Kidney (tissue), 14 donors: ENCODE results near the gene CFAP58. TPM values are rescaled to one million over a fixed set of nuclear protein-coding genes. Genes with fewer than 3 reads are reported as not detected.

Experiments used
- DNase-seq, 5 donors: peaks; one replicate each; pipeline ENCODE4 v3.0.0-alpha.2; 2013 to 2020
- FAIRE-seq: peaks from 2 replicates; lab custom pipeline; 2012; peaks lifted over from hg19 to GRCh38; lab: Jason Lieb, UNC
- H3K27ac ChIP-seq, 2 donors: one replicate each; pipeline ENCODE4 v1.7.0; 2013; ENCODE audit warnings: low read depth in 2 of 2, low read length in 2 of 2, inconsistent platforms in 1 of 2
- H3K27me3 ChIP-seq: one replicate; pipeline ENCODE4 v1.7.1; 2013; ENCODE audit warnings: low read length, inconsistent platforms; ENCODE audit not compliant: control insufficient read depth, insufficient read depth
- H3K36me3 ChIP-seq, 3 donors: one replicate each; pipeline versions ENCODE4 v1.7.0 to v1.7.1; 2013; ENCODE audit warnings: low read length in 3 of 3, control low read depth in 1 of 3, inconsistent platforms in 1 of 3; ENCODE audit not compliant: insufficient read depth in 3 of 3, control insufficient read depth in 2 of 3
- H3K4me1 ChIP-seq, 3 donors: one replicate each; pipeline versions ENCODE4 v1.7.0 to v1.7.1; 2013; ENCODE audit warnings: low read length in 3 of 3, inconsistent platforms in 1 of 3, low read depth in 1 of 3; ENCODE audit not compliant: control insufficient read depth in 2 of 3, insufficient read depth in 2 of 3
- H3K4me3 ChIP-seq, 3 donors: one replicate each; pipeline versions ENCODE4 v1.7.0 to v1.8.1; 2013; ENCODE audit warnings: low read length in 3 of 3, control low read depth in 1 of 3, inconsistent platforms in 1 of 3
- H3K9ac ChIP-seq, 3 donors: one replicate each; pipeline versions ENCODE4 v1.7.0 to v1.7.1; 2013; ENCODE audit warnings: low read length in 3 of 3, control low read depth in 1 of 3, inconsistent platforms in 1 of 3
- H3K9me3 ChIP-seq, 3 donors: one replicate each; pipeline versions ENCODE4 v1.7.0 to v1.7.1; 2013; ENCODE audit warnings: low read length in 3 of 3, control low read depth in 1 of 3, inconsistent platforms in 1 of 3; ENCODE audit not compliant: control insufficient read depth in 2 of 3, insufficient read depth in 1 of 3
- CTCF ChIP-seq: IDR thresholded peaks from 3 replicates; pipeline ENCODE4 v1.5.1; 2012; ENCODE audit warnings: mild to moderate bottlenecking, moderate library complexity, borderline replicate concordance; ENCODE audit not compliant: insufficient read depth; ENCODE audit errors: extremely low read depth
- intact Hi-C: fragments of 100-400 bp; cut with DNase I; formaldehyde crosslinking; loops from one replicate; pipeline ENCODE4 v1.11.1; 2022
- polyA plus RNA-seq: library from polyadenylated mRNA; stranded (reverse); fragments of 350-450 nt; fragmentation: Illumina TruSeq; extraction: RNeasy Lipid Tissue Mini Kit (QIAGEN cat#74804); gene quantifications from one replicate; pipeline ENCODE4 v1.2.3, GENCODE V29; 2014; ENCODE audit warnings: low read depth, low replicate concordance; ENCODE audit not compliant: insufficient read depth
- total RNA-seq: library from RNA; stranded (reverse); fragmentation: NEBNext Ultra II Directional; extraction: Animal tissue kit (Norgen Biotek cat#: 25700); gene quantifications from one replicate; pipeline ENCODE4 v1.2.1, GENCODE V29; 2021
- donor health status: control.
- donor health status: control.
- donor health status: control.
- donor health status: control.
- donor health status: control.
- donor health status: DM: yes; HTN: yes; CAD: no.
- donor health status: Normal renal cell carcinoma (clear cell type).

CFAP58 gene
- total and polyA plus RNA-seq, 2 donors from 2014 or later: 0.19 to 0.35 TPM

GRCh38 chr10:104479906-104480593 is 126.4 kb downstream of the CFAP58 start:
- Histone ChIP-seq H3K4me3 (no peak overlapping the region), H3K9me3 (no peaks in the 10 kb centered on the region), H3K27ac (no peak overlapping the region), H3K9ac (no peak overlapping the region), H3K4me1 (peaks cover 0 to 4% (median 0%) of the 10 kb centered on the region in 3 donors), H3K36me3 (no peaks in the 10 kb centered on the region), H3K27me3 (no peaks in the 10 kb centered on the region)
- DNase-seq (peak in 3 of 5 donors; percentile 34 to 80 (median 59)), FAIRE-seq (no peak)
- intact Hi-C loops: no loop called here
- TF ChIP-seq CTCF: no peak

GRCh38 chr10:104480797-104481196 is 127.2 kb downstream of the CFAP58 start:
- FAIRE-seq (no peak), DNase-seq (no peak)
- intact Hi-C loops: no loop called here
- Histone ChIP-seq H3K27me3 (no peaks in the 10 kb centered on the region), H3K27ac (no peak overlapping the region), H3K36me3 (no peaks in the 10 kb centered on the region), H3K4me1 (peaks cover 0 to 4% (median 0%) of the 10 kb centered on the region in 3 donors), H3K4me3 (no peak overlapping the region), H3K9ac (no peak overlapping the region), H3K9me3 (no peaks in the 10 kb centered on the region)
- no peak for TF ChIP-seq CTCF

- H3K27me3 ChIP-seq: no peaks in the 10 kb centered on the region
- TF ChIP-seq CTCF: no peak
- no peaks in the 10 kb centered on the region for H3K36me3 ChIP-seq
- DNase-seq (no peak), FAIRE-seq (no peak)
- intact Hi-C loops: no loop called here
- H3K9ac ChIP-seq: no peak overlapping the region
- no peaks in the 10 kb centered on the region for H3K9me3 ChIP-seq
- H3K4me3 ChIP-seq: no peak overlapping the region
- H3K27ac ChIP-seq: no peak overlapping the region
- H3K4me1 ChIP-seq: peaks cover 0 to 4% (median 0%) of the 10 kb centered on the region in 3 donors
Measured at GRCh38 chr10:104483582-104483981, 129.9 kb downstream of the CFAP58 start.

- intact Hi-C loops: no loop called here
Measured at GRCh38 chr10:104485632-104486031, 132.0 kb downstream of the CFAP58 start.

More at GRCh38 chr10:104485632-104486031, 132.0 kb downstream of the CFAP58 start:
- Histone ChIP-seq H3K27me3 (no peaks in the 10 kb centered on the region), H3K4me1 (peaks cover 0 to 4% (median 0%) of the 10 kb centered on the region in 3 donors), H3K4me3 (no peak overlapping the region), H3K36me3 (no peaks in the 10 kb centered on the region), H3K9me3 (no peaks in the 10 kb centered on the region), H3K9ac (no peak overlapping the region), H3K27ac (no peak overlapping the region)
- no peak for DNase-seq
- no peak for FAIRE-seq
- no peak for TF ChIP-seq CTCF
